ENCODE measurements around the gene HS3ST6.
A peak's percentile ranks its signal among the peaks of the same experiment; 100 is the strongest.
"Not testable (repeated sequence)": the region's sequence is repeated elsewhere in the genome, so short reads cannot be mapped to it uniquely, and the experiment has no call there.

Gene HS3ST6

GRCh38 chr16:1958715-1959268 is 40.6 kb upstream of the HS3ST6 start:
- Histone ChIP-seq H3K4me1 (ENCODE audit: control insufficient read depth, insufficient read depth, low read length) (peaks cover 4% of the 10 kb centered on the region), H3K36me3 (ENCODE audit: control insufficient read depth, insufficient read depth, low read length) (peaks cover 22% of the 10 kb centered on the region), H3K27me3 (ENCODE audit: control insufficient read depth, insufficient read depth, low read length) (no peaks in the 10 kb centered on the region), H3K9me3 (ENCODE audit: control insufficient read depth, insufficient read depth, low read length) (no peaks in the 10 kb centered on the region), H3K4me3 (ENCODE audit: low read depth, low read length) (peak overlapping the region; percentile 93), H3K9ac (ENCODE audit: low read depth, low read length) (no peak overlapping the region)

GRCh38 chr16:1958143-1958491 is 39.9 kb upstream of the HS3ST6 start:
- H3K4me1 ChIP-seq (ENCODE audit: control insufficient read depth, insufficient read depth, low read length); H3K4me3 ChIP-seq (ENCODE audit: low read depth, low read length); H3K27me3 ChIP-seq (ENCODE audit: control insufficient read depth, insufficient read depth, low read length); H3K9ac ChIP-seq (ENCODE audit: low read depth, low read length); H3K9me3 ChIP-seq (ENCODE audit: control insufficient read depth, insufficient read depth, low read length): not testable (repeated sequence)
- peaks cover 15% of the 10 kb centered on the region for H3K36me3 ChIP-seq (ENCODE audit: control insufficient read depth, insufficient read depth, low read length)

- not testable (repeated sequence) for H3K36me3 ChIP-seq (ENCODE audit: control insufficient read depth, insufficient read depth, low read length); H3K4me1 ChIP-seq (ENCODE audit: control insufficient read depth, insufficient read depth, low read length); H3K27me3 ChIP-seq (ENCODE audit: control insufficient read depth, insufficient read depth, low read length); H3K9ac ChIP-seq (ENCODE audit: low read depth, low read length); H3K4me3 ChIP-seq (ENCODE audit: low read depth, low read length); H3K9me3 ChIP-seq (ENCODE audit: control insufficient read depth, insufficient read depth, low read length)
These were observed 39.4 kb upstream of the HS3ST6 start for GRCh38 chr16:1957434-1958142.

- Histone ChIP-seq H3K4me1 (ENCODE audit: control insufficient read depth, insufficient read depth, low read length) (peaks cover 2% of the 10 kb centered on the region), H3K9ac (ENCODE audit: low read depth, low read length) (no peak overlapping the region)
These were observed 35.5 kb upstream of the HS3ST6 start for GRCh38 chr16:1953734-1954133.

GRCh38 chr16:1950559-1950958 is 32.3 kb upstream of the HS3ST6 start:
- Histone ChIP-seq H3K27me3 (ENCODE audit: control insufficient read depth, insufficient read depth, low read length) (no peaks in the 10 kb centered on the region), H3K9me3 (ENCODE audit: control insufficient read depth, insufficient read depth, low read length) (no peaks in the 10 kb centered on the region)

More at GRCh38 chr16:1953734-1954133, 35.5 kb upstream of the HS3ST6 start:
- no peaks in the 10 kb centered on the region for H3K27me3 ChIP-seq (ENCODE audit: control insufficient read depth, insufficient read depth, low read length)
- no peaks in the 10 kb centered on the region for H3K9me3 ChIP-seq (ENCODE audit: control insufficient read depth, insufficient read depth, low read length)
- H3K36me3 ChIP-seq (ENCODE audit: control insufficient read depth, insufficient read depth, low read length): no peaks in the 10 kb centered on the region
- H3K4me3 ChIP-seq (ENCODE audit: low read depth, low read length): no peak overlapping the region

GRCh38 chr16:1950047-1950446 is 31.8 kb upstream of the HS3ST6 start:
- Histone ChIP-seq H3K4me1 (ENCODE audit: control insufficient read depth, insufficient read depth, low read length) (peaks cover 2% of the 10 kb centered on the region), H3K9me3 (ENCODE audit: control insufficient read depth, insufficient read depth, low read length) (no peaks in the 10 kb centered on the region), H3K4me3 (ENCODE audit: low read depth, low read length) (no peak overlapping the region), H3K27me3 (ENCODE audit: control insufficient read depth, insufficient read depth, low read length) (no peaks in the 10 kb centered on the region), H3K36me3 (ENCODE audit: control insufficient read depth, insufficient read depth, low read length) (no peaks in the 10 kb centered on the region), H3K9ac (ENCODE audit: low read depth, low read length) (no peak overlapping the region)

More at GRCh38 chr16:1950559-1950958, 32.3 kb upstream of the HS3ST6 start:
- H3K9ac ChIP-seq (ENCODE audit: low read depth, low read length): no peak overlapping the region
- no peak overlapping the region for H3K4me3 ChIP-seq (ENCODE audit: low read depth, low read length)
- peaks cover 2% of the 10 kb centered on the region for H3K4me1 ChIP-seq (ENCODE audit: control insufficient read depth, insufficient read depth, low read length)
- H3K36me3 ChIP-seq (ENCODE audit: control insufficient read depth, insufficient read depth, low read length): no peaks in the 10 kb centered on the region

GRCh38 chr16:1949507-1949906 is 31.3 kb upstream of the HS3ST6 start:
- Histone ChIP-seq H3K9me3 (ENCODE audit: control insufficient read depth, insufficient read depth, low read length) (no peaks in the 10 kb centered on the region), H3K9ac (ENCODE audit: low read depth, low read length) (no peak overlapping the region), H3K4me3 (ENCODE audit: low read depth, low read length) (no peak overlapping the region), H3K36me3 (ENCODE audit: control insufficient read depth, insufficient read depth, low read length) (no peaks in the 10 kb centered on the region), H3K27me3 (ENCODE audit: control insufficient read depth, insufficient read depth, low read length) (no peaks in the 10 kb centered on the region), H3K4me1 (ENCODE audit: control insufficient read depth, insufficient read depth, low read length) (peaks cover 2% of the 10 kb centered on the region)

- no peaks in the 10 kb centered on the region for H3K9me3 ChIP-seq (ENCODE audit: control insufficient read depth, insufficient read depth, low read length)
- no peaks in the 10 kb centered on the region for H3K27me3 ChIP-seq (ENCODE audit: control insufficient read depth, insufficient read depth, low read length)
- H3K36me3 ChIP-seq (ENCODE audit: control insufficient read depth, insufficient read depth, low read length): no peaks in the 10 kb centered on the region
- no peak overlapping the region for H3K9ac ChIP-seq (ENCODE audit: low read depth, low read length)
- H3K4me3 ChIP-seq (ENCODE audit: low read depth, low read length): no peak overlapping the region
- peaks cover 3% of the 10 kb centered on the region for H3K4me1 ChIP-seq (ENCODE audit: control insufficient read depth, insufficient read depth, low read length)
These were observed 29.1 kb upstream of the HS3ST6 start for GRCh38 chr16:1947369-1947670.

GRCh38 chr16:1946495-1947368 is 28.5 kb upstream of the HS3ST6 start:
- no peak overlapping the region for H3K4me3 ChIP-seq (ENCODE audit: low read depth, low read length)
- H3K27me3 ChIP-seq (ENCODE audit: control insufficient read depth, insufficient read depth, low read length): peaks cover 3% of the 10 kb centered on the region
- no peaks in the 10 kb centered on the region for H3K9me3 ChIP-seq (ENCODE audit: control insufficient read depth, insufficient read depth, low read length)
- no peaks in the 10 kb centered on the region for H3K36me3 ChIP-seq (ENCODE audit: control insufficient read depth, insufficient read depth, low read length)
- H3K4me1 ChIP-seq (ENCODE audit: control insufficient read depth, insufficient read depth, low read length): peaks cover 6% of the 10 kb centered on the region
- H3K9ac ChIP-seq (ENCODE audit: low read depth, low read length): no peak overlapping the region

- Histone ChIP-seq H3K36me3 (ENCODE audit: control insufficient read depth, insufficient read depth, low read length) (peaks cover 1% of the 10 kb centered on the region), H3K4me3 (ENCODE audit: low read depth, low read length) (no peak overlapping the region), H3K9me3 (ENCODE audit: control insufficient read depth, insufficient read depth, low read length) (no peaks in the 10 kb centered on the region), H3K4me1 (ENCODE audit: control insufficient read depth, insufficient read depth, low read length) (peaks cover 6% of the 10 kb centered on the region), H3K27me3 (ENCODE audit: control insufficient read depth, insufficient read depth, low read length) (peaks cover 3% of the 10 kb centered on the region), H3K9ac (ENCODE audit: low read depth, low read length) (no peak overlapping the region)
These were observed 27.6 kb upstream of the HS3ST6 start for GRCh38 chr16:1945559-1946391.

GRCh38 chr16:1944612-1945199 is 26.5 kb upstream of the HS3ST6 start:
- Histone ChIP-seq H3K36me3 (ENCODE audit: control insufficient read depth, insufficient read depth, low read length) (peaks cover 7% of the 10 kb centered on the region), H3K4me1 (ENCODE audit: control insufficient read depth, insufficient read depth, low read length) (peaks cover 6% of the 10 kb centered on the region), H3K4me3 (ENCODE audit: low read depth, low read length) (no peak overlapping the region), H3K27me3 (ENCODE audit: control insufficient read depth, insufficient read depth, low read length) (peaks cover 3% of the 10 kb centered on the region), H3K9me3 (ENCODE audit: control insufficient read depth, insufficient read depth, low read length) (no peaks in the 10 kb centered on the region), H3K9ac (ENCODE audit: low read depth, low read length) (no peak overlapping the region)
